HG03457 (cell line): ENCODE data around the gene MECR.

Experiments
- ATAC-seq: cut with Tn5 transposase; IDR thresholded peaks from one replicate; pipeline ENCODE4 v1.9.1; 2021; ENCODE audit warnings: moderate number of reproducible peaks; ENCODE audit not compliant: unreplicated experiment

MECR gene

DNA sequence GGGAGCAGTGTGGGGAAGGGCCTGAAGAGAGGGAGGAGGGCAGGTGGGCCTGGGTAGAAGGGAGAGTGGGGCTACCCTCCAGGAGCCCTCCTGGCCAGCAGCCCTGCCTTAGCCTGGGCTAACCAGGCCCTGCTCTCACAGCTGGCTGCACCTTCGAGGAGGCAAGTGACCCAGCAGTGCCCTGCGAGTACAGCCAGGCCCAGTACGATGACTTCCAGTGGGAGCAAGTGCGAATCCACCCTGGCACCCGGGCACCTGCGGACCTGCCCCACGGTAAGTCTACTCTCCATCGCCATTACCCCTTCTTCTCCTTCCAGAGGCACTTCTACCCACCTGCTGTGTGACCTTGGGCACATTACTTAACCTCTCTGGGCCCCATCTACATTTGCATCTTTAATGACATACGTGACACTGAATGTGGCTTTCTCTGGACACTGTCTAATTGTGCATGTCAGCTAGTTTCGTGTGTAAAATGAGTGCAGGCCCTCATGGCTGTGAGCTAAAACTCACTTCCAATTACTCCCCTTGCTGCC, 24.5 kb upstream of the MECR start:
- no peak for ATAC-seq

DNA sequence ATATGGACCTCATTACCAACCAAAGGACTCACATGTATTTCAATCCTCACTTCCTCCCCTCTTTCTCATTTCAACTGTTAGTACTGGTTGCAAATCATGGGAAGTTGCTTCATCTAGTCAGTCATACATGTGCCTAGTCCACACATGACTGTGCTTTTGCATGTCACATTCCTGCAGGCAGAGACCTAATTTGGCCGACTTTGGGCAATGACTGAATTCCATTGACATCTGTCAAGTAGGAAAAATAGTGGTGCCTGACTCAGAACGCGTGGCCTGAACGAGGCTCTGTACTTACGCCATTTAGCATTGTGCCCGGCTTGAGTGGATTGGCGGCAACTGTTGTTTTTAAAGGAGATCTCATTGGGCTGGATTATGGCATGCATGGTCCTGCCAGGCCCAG, 23.6 kb upstream of the MECR start:
- no peak for ATAC-seq

DNA sequence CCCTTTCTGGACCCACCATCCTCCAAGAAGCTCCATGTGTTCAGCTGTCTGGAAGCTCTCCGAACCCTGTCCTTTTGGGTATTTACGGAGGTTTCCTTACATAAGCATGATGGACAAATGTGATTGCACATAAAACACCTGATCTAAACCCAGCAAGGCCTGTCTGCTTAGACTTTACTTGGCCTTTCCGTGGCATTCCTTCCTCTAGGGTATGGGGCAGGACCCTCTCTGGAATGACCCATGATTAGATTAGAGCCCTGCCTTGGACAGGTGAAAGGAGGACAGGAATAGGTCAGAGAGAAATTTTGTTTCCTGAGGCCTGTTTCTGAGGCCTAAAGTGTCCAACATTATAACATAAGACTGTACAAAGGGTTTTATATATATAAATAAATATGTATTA, 22.4 kb upstream of the MECR start:
- ATAC-seq = no peak

DNA sequence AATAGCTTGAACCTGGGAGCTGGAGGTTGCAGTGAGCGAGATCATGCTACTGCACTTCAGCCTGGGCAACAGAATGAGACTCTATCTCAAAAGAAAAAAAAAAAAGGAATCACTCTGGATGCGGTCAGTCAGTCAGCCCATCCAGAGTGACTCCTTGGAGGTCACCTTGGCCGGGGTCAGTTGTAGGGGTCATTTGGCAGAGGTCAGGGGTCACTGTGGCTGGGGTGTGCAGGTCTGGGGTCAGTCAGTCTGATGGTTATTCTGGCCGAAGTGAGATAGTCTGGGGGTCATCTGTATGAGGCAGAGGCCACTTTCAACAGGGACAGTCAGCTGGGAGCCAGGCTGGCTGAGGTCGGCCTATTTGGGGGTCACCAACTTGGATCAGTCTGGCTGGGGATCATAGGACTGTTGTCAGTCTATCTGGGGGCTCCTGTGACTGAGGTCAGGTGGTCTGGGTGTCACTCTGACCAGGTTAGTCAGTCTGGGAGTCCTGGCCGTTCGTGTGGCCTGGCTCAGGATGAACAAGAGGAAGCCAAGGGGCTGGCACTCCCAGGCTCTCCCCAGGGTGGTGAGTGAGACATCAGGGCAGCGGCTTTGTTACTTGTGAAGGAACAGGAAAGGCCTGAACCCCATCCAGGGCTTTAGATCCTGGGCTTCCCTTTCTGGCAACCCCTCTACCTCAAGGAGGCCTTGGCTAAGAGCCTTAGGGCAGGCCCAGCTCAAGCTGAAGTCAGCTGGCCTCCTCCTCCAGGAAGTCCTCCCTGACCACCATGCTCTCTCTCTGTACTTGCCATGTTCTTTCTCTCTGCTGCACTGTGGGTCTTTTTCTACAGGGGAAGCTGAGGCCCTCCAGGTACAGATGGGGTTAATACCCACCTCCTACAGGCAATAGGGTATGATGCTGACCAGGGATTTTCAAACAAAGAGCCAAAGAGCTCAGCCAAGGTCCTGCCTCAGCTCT, 20.7 kb upstream of the MECR start:
- no peak for ATAC-seq

DNA sequence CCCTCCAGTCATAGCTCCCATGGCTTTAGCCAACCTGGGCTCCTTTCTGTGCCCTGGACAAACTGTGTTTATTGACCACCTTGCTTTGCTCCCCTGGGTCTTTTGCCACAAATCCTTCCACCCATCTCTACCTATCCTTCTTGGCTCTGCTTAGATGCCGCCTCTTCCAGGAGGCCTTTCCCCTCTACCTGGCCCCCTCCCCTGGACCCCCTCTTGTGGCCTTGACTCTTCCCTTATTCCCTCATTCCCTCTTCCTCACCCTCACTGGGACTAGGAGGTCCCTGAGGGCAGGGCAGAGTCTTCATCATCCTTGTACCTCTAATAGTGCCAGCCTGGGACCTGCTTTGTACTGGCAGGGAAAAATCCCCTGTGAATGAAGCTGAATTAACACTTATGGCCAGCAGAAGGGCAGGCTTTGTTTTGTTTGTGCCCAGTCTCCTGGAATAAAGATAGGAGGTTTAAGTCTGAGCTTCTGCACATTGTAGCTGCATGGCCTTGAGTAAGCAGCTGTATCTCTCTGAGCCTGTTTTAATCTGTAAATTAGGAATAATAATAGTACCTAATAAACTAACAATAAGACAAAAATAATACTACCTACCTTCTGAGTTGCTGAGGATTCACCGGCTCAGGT, 19.3 kb upstream of the MECR start:
- no peak for ATAC-seq

DNA sequence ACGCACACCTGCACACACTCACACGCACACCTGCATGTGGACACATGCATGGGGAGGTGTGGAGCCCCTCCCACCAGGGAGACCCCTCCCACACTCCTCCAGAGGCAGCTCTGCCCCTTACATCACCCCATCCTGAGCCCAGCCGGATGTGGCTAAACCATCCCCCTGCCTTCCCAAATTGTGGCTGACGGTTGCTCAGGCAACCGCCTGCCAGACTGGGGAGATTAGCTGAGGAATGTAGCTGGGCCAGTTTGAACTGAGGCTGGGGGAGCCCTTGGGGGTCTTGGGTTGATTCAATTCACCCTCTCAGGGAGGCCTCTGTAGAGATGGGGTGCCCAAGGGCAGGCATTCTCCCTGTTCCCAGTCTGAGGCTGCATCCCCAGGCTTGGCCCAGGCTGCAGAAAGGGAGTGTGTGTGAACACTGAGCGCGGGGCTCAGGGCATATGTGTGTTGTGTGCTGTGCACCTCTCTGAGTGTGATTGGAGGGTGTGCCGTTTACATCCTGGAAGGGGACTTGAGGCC, 18.5 kb upstream of the MECR start:
- ATAC-seq = no peak

DNA sequence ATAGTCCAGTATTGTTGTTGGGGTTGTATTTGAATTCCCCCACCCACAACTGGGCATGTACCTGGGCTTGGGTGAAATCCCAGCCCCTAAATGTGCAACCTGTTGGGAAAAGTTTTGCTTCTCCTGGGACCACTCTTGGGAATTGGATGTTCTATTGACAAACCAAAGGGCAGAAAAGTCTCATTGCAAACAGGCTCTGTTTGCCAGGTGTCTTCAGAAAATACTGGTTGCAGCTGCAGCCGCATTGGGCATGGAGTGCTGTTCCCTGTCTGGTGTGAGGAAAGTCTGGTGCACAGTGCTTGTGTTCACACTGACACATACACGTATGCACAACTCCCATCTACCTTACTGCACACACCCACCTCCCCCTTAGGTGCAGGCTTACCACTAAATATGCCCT, 17.7 kb upstream of the MECR start:
- no peak for ATAC-seq

DNA sequence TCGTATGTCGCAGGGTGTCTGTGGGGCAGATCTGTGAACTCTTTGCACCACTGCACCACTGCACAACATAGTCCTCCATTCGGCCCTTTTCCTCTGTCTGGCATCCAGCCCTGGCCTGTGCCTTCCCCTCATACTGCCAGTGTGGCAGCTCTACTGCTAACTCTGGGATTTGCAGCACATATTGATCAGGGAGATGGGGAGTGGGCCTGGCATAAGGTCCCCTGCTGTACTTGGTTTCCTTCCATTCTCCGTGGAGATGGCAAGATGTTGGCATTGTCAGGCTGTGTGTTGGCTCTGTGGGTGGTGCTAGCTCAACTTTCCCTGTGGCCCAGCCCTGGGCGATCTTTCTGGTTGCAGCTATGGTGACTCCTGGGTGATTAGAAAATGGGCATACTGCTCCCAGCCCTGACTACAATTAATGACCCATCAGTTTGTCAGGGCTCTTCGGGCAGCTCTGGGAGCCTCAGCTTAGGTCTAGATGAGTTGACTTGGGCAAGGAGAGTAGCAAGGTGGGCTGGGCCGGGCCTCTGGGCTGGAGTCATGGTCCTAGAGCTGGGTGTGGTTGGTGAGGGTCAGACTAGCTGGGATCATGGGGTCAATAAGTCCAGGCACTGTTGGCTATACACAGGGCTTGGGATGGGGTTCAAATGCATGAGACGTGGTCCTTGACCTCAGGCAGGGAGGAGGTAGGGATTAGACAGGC, 17.0 kb upstream of the MECR start:
- no peak for ATAC-seq

DNA sequence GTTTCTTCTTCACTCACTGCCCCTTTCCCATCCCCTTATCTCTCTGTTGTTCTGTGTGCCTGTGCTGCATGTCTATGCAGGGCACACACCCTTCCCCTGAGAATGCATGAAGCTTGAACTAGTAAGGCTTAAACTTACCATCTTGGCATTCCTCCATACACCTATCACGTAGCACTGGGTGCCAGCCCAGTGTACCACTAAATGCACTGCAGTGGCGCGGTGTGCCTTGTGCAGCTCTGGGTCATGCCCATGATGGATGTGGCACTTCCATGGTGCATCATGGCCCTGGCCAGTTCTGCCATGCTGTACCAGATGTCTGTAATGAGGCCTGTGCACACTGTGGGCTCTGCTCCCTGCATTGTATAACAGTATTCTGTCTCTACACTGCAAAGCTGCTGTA, 16.3 kb upstream of the MECR start:
- no peak for ATAC-seq

DNA sequence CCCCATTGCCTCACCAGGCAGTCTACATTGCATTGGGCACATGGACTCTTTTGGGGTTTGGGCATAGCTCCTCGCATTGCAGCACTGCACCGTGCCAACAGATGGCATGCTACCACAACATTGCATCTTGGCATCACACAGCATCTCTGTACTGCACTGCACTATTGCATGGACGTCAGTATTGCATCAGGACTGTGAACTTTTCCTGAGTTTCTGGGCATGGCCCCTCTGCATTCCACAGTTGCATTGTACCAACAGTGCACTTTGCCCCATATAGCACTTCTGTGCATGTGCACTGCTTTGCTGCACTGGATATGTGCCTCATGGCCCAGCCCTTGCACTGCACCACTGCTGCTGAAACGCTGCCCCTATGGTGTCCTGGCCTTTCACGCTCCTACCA, 15.1 kb upstream of the MECR start:
- ATAC-seq = no peak

DNA sequence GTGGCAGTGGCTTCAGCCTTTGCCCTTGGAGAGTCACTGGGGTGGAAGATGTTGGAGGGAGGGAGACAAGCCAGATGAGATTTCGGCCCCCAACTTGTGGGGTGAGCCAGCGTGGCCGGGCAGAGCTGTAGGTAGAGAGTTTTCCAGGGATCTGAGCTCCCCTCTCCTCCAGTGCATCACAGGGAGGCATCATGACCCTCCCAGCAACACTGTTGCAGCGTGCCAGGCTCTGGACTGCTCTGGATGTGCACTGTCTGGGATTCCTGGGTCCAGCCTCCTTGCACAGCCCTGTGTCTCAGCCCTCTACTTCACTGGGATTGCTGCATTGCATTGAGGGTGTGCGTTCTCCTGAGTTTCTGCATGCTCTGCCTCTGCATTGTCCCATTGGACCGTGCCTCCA, 14.5 kb upstream of the MECR start:
- ATAC-seq = no peak

DNA sequence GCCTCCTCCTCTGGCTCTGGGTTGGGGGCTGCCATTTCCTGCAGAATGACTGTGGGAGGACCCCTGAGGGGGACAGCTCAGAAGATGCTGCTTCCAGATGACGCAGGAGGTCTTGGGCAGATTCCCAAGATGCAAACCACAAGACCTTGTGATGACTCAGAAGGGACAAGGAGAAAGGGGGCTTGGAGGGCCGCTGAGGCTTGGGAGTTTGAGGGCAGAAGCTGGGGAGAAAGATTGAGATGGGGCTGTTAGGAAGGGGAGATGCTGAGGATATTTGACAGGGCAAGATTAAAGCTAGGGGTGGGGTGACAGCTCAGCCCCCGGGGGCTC, 13.1 kb upstream of the MECR start:
- no peak for ATAC-seq

DNA sequence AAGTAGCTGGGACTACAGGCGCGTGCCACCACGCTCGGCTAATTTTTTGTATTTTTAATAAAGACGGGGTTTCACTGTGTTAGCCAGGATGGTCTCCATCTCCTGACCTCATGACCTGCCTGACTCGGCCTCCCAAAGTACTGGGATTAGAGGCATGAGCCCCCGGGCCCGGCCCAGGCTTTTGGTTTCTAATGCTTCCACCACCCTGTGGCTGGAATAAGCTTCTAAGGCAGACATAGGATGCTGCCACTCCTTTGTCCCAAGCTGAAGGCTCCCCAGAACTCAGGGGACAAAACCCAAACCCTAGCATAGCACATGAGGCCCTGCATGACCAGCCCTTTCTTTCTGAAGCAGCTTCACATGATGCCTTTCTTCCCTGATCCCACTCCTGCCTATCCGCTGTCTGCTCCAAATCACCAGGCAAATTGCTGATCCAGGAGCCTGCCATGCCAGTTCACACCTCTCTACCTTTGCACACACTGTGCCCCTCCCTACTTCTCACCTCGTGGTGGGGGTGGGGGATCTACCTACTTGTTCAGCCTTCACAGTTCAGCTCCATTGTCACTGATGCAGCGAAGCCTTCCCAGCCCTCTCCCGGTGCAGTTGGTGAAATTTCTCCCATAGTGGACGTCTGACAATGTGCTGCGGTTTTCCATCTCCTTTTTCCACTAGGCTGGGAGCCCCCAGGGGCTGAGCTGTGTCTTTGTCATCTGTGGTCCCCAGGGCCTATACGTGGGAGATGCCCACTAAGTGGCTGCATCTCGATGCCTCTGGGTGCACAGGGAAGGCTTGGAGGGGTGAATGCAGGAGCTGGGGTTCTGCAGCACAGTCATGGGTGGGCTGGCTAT, 12.5 kb upstream of the MECR start:
- no peak for ATAC-seq

DNA sequence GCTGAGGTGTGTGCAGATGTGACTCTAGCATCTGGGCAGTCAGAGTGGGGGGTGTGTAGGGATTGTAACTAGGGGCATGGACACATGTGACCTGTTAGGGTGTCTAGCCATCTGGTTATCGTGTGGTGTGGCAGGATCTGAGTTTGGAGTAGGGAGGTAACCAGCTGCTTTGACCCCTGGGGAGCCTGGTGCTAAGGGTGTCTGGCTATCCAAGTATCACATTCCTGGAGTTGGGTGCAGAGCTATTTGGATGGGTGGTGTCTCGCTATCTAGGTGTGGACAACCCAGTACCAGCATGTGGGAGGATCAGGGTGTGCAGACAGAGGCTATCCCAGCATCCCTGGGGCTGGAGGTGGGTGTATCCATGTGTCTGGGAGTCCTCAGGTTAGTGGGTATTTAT, 10.3 kb upstream of the MECR start:
- no peak for ATAC-seq

DNA sequence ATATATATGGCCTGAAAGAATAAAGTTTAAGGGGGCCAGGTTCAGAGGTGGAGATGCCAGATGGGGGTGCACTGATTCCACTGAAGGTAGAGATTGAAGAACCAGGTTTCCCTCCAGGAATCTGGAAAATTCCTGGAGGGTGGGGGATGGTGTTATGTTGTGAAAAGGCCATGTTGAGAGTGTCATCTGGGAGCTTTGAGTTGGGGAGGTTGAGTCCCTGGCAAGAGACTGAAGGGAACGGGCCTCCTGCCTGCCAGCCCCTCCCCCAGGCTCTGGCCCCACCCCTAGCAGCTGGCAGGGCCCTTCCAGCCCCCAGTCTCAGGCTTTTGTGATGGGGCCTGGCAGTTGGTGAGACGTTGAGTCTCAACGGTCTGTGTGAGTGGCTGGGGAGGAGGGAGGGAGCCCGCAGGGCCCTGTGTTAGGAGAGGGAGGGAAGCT, 9.7 kb upstream of the MECR start:
- no peak for ATAC-seq

DNA sequence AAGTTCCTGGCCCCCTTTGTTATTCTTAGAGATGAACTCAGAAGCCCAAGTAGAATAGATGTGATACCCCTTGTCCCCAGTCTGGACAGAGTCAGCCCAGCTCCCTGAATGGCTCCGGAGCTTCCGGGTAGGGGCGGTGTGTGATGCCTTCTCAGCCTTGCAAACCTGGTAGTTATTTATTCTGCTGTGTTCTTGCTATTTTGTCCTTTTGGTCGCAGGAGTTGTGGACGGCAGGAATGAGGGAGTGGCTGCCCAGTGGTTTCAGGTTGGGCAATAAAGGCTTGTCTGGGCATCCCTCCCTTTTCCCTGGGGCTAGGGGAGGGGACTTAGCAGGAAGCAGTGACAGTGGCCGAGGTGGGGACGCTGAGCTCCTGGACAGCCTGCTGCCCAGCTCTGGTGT, 8.4 kb upstream of the MECR start:
- ATAC-seq = no peak

DNA sequence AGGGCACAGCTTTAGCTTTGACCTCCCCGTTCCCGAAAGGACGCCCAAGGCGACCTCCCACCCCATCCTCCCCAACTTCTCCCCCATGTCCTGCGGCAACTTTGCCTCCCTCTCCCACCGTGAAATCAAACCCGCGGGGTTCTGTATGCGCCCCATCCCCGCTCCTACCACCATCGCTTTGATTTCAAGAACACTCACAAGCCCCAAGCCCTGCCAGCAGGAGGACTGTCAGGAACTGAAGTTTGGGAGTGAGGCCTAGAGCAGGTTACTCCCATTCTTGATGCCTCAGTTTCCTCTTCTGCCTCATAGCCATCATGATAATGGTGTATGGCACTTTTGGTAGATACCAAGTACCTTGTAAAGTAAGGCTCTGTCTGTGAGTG, 7.9 kb upstream of the MECR start:
- no peak for ATAC-seq

DNA sequence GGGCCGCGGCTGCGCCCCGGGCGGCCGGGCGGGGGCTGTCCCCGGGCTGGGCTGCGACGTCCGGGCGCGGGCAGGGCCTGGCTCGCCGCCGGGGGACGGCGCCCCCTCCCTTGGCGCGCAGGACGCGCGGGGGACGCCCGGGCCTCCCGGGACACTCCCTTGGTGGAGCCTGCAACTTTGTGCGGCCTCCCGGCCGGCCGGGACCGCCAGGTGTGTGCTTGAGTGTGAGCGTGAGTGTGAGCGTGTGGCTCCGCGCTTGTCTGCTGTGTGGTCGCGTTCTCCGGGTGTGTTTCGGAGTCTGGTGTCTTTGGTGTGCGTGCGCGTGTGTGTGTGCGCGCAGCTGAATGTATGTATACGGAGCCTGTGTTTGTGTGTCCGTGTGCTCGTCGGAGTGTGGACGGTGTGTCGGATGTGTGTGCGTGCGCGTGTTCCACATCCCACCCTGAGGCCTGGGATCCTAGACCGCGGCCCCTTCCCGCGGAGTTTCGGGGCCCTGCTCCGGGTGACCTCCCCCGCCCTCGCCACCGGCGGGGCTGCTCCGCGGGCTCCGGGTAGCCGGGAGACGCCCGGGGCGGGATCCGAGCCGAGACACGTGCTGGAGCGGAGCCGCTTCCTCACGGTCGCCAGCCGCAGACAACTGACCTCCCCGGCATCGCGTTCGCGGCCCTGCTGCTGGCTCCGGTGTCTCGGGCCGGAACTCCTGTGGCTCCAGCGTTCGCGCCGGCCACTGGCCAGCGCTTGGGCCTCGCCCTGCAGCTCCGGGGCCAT, 7.3 kb upstream of the MECR start:
- no peak for ATAC-seq

DNA sequence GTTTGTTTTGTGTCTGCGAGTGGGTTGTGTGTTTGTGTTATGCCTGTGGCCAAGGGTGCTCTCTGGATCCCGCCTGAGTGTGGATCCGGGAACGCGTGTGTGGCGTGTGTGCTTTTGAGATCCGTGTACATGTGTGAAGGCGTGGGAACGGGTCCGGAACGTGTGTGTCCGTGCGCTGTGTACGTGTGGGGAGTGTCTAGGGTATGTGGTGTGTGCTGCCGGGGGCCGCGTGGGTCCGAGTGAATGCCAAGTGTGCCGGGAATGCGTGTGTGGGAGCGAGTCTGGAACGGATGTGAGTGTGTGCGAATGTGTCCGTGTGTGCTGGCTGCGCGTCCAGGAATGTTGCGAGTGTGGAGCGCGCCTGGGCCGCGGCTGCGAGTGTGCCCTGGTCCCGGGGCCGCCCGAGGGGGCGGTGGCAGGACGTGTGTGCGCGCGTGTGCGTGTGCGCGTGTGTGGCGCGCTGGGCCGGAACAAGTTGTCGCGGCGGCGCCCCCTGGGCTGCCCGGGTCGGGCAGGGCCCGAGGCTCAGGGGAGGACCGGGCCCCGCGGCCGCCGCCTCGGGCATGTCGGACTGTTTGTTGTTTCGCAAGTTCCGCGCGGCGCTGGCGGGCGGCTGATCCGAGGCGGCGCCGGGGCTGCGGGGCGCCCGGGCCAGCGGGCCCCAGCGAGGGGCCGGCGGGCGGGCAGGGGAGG, 6.5 kb upstream of the MECR start:
- ATAC-seq = no peak
